ENCODE data around the gene EXOC6B. TPM values are rescaled to one million over a fixed set of nuclear protein-coding genes. Genes with fewer than 3 reads are reported as not detected.

The EXOC6B gene
- total and polyA plus RNA-seq, 2 of the 8 experiments (the other 6 are each of a cell fraction or from before 2014, with no cell fraction given), result 13.5 to 33.0 TPM

GRCh38 chr2:72543497-72544216 lies 282.2 kb downstream of the EXOC6B start:
- Histone ChIP-seq H4K20me1 (replicated peaks in 1 of 2; ENCODE audit: control insufficient read depth in 1 of 2, insufficient read depth in 2 of 2, low read length in 2 of 2) (no peaks in the 10 kb centered on the region), H3K4ac (replicated peaks; ENCODE audit: insufficient read length, low read depth, low read length) (no peak overlapping the region), H3K27ac (ENCODE audit: low read depth, low read length) (no peak overlapping the region), H3K18ac (ENCODE audit: extremely low read depth, low read length) (no peak overlapping the region), H2BK120ac (replicated peaks; ENCODE audit: low read depth, low read length) (no peak overlapping the region), H2BK15ac (ENCODE audit: low read length) (no peak overlapping the region), H3K23ac (ENCODE audit: insufficient read length) (no peak overlapping the region), H3K9ac (replicated peaks in 1 of 4; ENCODE audit: extremely low read depth in 1 of 4, low read depth in 3 of 4, low read length in 3 of 4) (no peak overlapping the region), H3K4me1 (replicated peaks in 1 of 4; ENCODE audit: control insufficient read depth in 3 of 4, insufficient read depth in 4 of 4, low read length in 3 of 4) (peaks cover 0 to 7% (median 5%) of the 10 kb centered on the region in 4 experiments; a peak in 5 of 7 replicates), H3K27me3 (replicated peaks in 1 of 4; ENCODE audit: control insufficient read depth in 3 of 4, extremely low read depth in 1 of 4, insufficient read depth in 3 of 4, low read length in 3 of 4) (no peaks in the 10 kb centered on the region), H3K9me3 (ENCODE audit: insufficient read depth in 2 of 2, low read depth in 1 of 2, low read length in 1 of 2) (no peaks in the 10 kb centered on the region), H3K4me3 (ENCODE audit: extremely low read depth in 1 of 4, insufficient read depth in 2 of 4, low read depth in 3 of 4, low read length in 4 of 4) (no peak overlapping the region), H2AFZ (ENCODE audit: low read length) (no peak overlapping the region), H2BK20ac (ENCODE audit: low read length) (no peak overlapping the region), H3K4me2 (ENCODE audit: insufficient read depth in 1 of 2, low read depth in 2 of 2, low read length in 2 of 2) (no peak overlapping the region), H2AK5ac (ENCODE audit: low read depth, low read length) (no peak overlapping the region), H3K14ac (ENCODE audit: insufficient read length) (no peak overlapping the region), H4K8ac (ENCODE audit: extremely low read depth, insufficient read depth, low read length) (no peak overlapping the region), H3K23me2 (ENCODE audit: low read depth, low read length) (no peaks in the 10 kb centered on the region), H3K36me3 (ENCODE audit: control insufficient read depth in 2 of 4, insufficient read depth in 4 of 4, low read length in 3 of 4) (no peaks in the 10 kb centered on the region), H3K79me1 (ENCODE audit: low read depth, low read length) (no peaks in the 10 kb centered on the region), H3K79me2 (ENCODE audit: control insufficient read depth in 1 of 2, insufficient read depth in 2 of 2, low read length in 2 of 2) (no peaks in the 10 kb centered on the region), H2BK12ac (ENCODE audit: low read depth, low read length) (no peak overlapping the region), H2BK5ac (ENCODE audit: low read depth, low read length) (no peak overlapping the region), H4K5ac (ENCODE audit: insufficient read length, low read depth, low read length) (no peak overlapping the region), H3K56ac (replicated peaks; ENCODE audit: insufficient read length, low read depth, low read length) (no peak overlapping the region), H4K91ac (replicated peaks; ENCODE audit: insufficient read length, low read length) (no peak overlapping the region)
- TF ChIP-seq YY1 (IDR thresholded peaks at IDR 0.05; ENCODE audit: low read depth, low read length), result no peak
- no peak for FAIRE-seq
- 76% methylated on average over 3 of the region's 3 CpGs; no CpG with 5 or more reads in 1 of the 2 experiments for WGBS, 2 experiments (ENCODE audit: extremely low coverage in 1 of 2, insufficient coverage in 1 of 2, insufficient read length in 1 of 2, insufficient replicate concordance in 2 of 2, low coverage in 1 of 2, low lambda C conversion rate in 2 of 2, missing lambda C conversion rate in 1 of 2)
- ChIA-PET POLR2A (ENCODE audit: partially characterized antibody) (no interaction called here), CTCF (ENCODE audit: partially characterized antibody) (no interaction called here)
- DNase-seq (ENCODE audit: low read depth in 1 of 2, low spot score in 2 of 2), result no peak
